ENCODE data around the gene ITPR2. TPM values are rescaled to one million over a fixed set of nuclear protein-coding genes. Genes with fewer than 3 reads are reported as not detected.

The ITPR2 gene
- total and polyA plus RNA-seq, 4 donors = 1.5 to 84.8 (median 21.8) TPM

Other genes starting within 250 kb of the ITPR2 start
- gene INTS13, start 104.8 kb upstream of the ITPR2 start, total RNA-seq = 10 to 100 TPM; 15.1 to 19.2 TPM
- gene INTS13, start 104.8 kb upstream of the ITPR2 start, polyA plus RNA-seq = 10 to 100 TPM in 1 of 2 donors, 1 to 10 TPM in 1; 9.5 to 12.8 TPM
- gene FGFR1OP2, start 105.3 kb upstream of the ITPR2 start, total RNA-seq = 10 to 100 TPM; 55.2 to 67.4 TPM
- 10 to 100 TPM; 31.4 to 60.5 TPM for gene FGFR1OP2, start 105.3 kb upstream of the ITPR2 start, polyA plus RNA-seq
- gene TM7SF3, start 181.2 kb upstream of the ITPR2 start, total RNA-seq = 10 to 100 TPM; 49.7 to 56.1 TPM
- 100 to 1,000 TPM in 1 of 2 donors, 10 to 100 TPM in 1; 69.6 to 245 TPM for gene TM7SF3, start 181.2 kb upstream of the ITPR2 start, polyA plus RNA-seq
- 10 to 100 TPM; 58.8 to 61.6 TPM for gene MED21, start 189.4 kb upstream of the ITPR2 start, total RNA-seq
- gene MED21, start 189.4 kb upstream of the ITPR2 start, polyA plus RNA-seq = 10 to 100 TPM; 27.1 to 67.7 TPM
- not detected for gene C12orf71, start 249.4 kb upstream of the ITPR2 start, total RNA-seq
- not detected for gene C12orf71, start 249.4 kb upstream of the ITPR2 start, polyA plus RNA-seq

Data from aorta (tissue), 4 donors.